Astrocyte (in vitro differentiated cells and primary cell): ENCODE data around the gene ALK.

Experiments
- CTCF ChIP-seq: IDR thresholded peaks from 2 replicates; pipeline ENCODE4 v1.5.1; 2011; ENCODE audit warnings: low read depth, mild to moderate bottlenecking, inconsistent platforms, low read length, moderate library complexity; ENCODE audit not compliant: insufficient read depth
- EZH2 ChIP-seq: IDR thresholded peaks from 2 replicates; pipeline ENCODE4 v1.6.1; 2012; ENCODE audit warnings: mild to moderate bottlenecking, low read length, inconsistent platforms; ENCODE audit not compliant: insufficient read depth

DNA sequence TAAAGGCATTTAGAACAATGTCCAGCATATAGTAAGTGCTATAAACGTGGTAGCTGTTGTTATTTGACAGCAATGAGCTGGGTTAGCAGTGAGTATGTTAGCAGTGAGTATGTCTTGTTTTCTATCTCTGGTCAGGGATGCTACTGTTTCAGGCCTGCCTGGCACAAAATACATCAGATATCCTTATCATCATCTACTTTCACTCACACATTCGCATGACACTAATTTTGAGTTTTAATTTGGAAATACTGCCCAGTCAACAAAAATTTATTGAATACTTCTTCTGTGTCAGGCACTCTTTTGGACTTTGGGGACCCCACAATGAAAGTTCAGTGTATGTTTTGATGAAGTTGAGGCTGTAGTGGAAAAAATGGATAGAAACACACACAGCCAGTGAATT is 404.6 kb downstream of the ALK start:
- TF ChIP-seq CTCF: no peak
- TF ChIP-seq EZH2: no peak
